HG02852 (cell line): ENCODE data around the gene ECSIT.
"Not testable (repeated sequence)": the region's sequence is repeated elsewhere in the genome, so short reads cannot be mapped to it uniquely, and the experiment has no call there.

ENCODE experiments used
- ATAC-seq: cut with Tn5 transposase; IDR thresholded peaks from one replicate; pipeline ENCODE4 v1.9.1; 2021; ENCODE audit warnings: mild to moderate bottlenecking, moderate library complexity; ENCODE audit not compliant: unreplicated experiment

ECSIT gene, protein sequence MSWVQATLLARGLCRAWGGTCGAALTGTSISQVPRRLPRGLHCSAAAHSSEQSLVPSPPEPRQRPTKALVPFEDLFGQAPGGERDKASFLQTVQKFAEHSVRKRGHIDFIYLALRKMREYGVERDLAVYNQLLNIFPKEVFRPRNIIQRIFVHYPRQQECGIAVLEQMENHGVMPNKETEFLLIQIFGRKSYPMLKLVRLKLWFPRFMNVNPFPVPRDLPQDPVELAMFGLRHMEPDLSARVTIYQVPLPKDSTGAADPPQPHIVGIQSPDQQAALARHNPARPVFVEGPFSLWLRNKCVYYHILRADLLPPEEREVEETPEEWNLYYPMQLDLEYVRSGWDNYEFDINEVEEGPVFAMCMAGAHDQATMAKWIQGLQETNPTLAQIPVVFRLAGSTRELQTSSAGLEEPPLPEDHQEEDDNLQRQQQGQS

DNA sequence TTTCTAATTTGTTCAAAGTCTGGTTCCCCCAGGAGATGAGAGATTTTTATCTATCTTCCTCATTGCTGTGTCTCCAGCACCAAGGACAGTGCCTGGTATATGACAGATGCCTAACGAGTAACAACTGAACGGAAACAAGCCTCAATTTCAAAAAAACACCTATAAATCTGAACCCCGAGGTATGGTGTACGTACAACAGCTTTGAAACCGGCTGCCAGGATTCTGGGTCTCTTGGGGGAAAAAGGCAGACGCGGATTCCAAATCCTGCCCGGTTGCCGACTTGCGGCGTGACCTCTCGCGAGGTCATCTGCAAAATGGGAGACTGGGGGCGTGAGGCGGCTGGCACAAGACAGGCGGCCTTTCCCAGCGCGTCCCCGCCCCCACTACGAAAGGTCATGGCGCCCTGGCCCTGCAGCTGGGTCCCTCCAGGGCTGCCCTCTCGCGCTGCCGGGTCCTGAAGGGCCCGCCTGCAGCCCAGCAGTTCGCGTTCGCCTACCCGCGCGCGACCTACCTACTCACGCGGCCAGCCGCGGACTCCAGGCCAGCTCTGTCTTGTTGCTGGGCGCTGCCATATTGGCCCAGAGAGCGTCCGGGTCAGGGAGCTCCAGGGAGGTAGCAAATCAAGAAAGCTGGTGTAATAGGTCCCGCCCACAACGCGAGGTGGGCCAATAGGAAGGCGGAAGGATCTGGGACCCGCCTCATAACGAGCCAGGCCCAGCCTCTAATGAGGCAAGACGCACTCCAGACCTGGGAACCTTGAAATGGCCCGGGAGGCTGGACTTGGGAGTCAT, at the start of gene ECSIT:
ECSIT (minus strand) TSS at position 584 of the 791 bp plus-strand sequence. CDS start 9,964 bp downstream, outside the sequence.
- peak; percentile 96 for ATAC-seq

DNA sequence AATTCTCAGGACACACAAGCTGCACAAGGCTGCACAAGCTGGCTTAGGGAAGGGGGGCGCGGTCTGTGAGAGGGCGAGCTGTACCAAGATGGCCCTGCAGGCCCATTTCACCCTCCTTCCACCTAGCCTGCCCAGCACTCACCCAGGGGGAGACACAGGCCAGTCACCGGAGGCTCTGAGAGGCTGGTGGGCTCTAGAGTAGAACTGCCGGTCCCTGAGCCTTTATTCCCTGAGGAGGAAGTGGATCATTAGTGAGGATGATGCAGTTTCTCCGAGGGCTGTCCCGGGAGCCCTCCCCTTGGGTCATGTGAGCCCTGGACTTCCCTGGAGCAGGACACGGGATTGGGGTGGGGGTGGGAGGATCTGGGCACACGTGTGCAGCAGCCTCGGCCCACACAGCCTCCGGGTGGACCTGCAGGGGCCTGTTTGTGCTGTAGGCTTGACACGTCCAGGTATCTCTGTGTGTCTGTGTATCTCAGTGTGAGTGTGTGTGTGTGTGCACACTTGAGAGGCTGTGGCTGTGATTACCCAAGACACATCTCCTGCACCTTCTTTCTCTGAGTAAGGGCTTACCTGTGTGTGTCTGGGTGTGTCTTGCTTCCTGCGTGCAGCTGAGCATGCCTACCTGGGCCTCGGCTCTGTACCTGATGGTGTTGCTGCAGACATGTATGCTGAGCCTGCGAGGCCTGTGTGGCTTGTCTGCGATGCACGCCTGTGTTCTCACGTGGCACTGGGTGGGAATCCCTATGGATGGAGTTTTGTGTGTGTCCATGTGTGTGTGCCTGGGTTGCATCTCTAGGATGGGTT, 48.7 kb upstream of the ECSIT start, which contains the start of gene ACP5:
ACP5 (minus strand) TSS at position 195 of the 807 bp plus-strand sequence. CDS start 328 bp downstream, outside the sequence.
- ATAC-seq = no peak

DNA sequence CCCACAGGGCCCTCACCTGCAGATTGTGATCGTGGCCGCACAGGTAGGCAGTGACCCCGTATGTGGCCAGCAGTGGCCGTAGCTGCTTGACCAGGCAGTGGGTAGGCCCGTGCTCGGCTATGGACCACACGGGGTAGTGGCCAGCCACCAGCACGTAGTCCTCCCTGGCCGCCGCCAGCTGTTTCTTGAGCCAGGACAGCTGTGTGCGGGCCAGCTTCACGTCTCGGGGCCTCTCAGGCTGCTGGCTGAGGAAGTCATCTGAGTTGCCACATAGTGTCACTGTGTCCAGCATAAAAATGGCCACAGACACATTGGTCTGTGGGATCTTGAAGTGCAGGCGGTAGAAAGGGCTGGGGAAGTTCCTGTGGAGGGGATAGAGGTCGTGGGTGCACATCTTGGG, 47.3 kb upstream of the ECSIT start:
- no peak for ATAC-seq

DNA sequence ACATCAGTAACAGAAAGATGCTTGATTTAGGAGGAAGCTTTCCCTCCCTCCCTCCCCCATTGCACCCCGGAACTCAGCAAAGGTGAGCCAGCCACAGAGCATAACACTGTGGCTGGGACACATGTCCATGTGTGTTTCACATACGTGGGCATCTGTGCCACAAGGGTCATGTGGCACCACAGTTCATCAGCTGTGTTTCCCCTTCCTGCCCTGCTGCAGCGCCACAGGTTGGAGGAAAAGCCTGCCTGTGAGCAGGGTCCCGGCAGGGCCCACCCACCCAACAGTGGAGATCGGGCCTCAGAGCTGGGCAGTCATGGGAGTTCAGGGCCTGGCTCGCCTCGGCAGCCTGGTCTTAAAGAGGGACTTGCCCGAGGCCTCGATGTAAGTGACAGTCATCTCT, 45.8 kb upstream of the ECSIT start:
- no peak for ATAC-seq

DNA sequence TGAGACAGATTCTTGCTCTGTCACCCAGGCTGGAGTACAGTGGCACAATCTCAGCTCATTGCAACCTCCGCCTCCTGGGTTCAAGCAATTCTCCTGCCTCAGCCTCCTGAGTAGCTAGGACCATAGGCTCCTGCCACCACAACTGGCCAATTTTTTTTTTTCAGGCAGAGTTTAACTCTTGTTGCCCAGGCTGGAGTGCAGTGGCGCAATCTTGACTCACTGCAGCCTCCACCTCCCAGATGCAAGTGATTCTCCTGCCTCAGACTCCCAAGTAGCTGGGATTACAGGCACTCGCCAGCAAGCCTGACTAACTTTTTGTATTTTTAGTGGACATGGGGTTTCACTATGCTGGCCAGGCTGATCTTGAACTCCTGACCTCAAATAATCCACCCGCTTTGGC, 44.8 kb upstream of the ECSIT start:
- ATAC-seq = not testable (repeated sequence)

DNA sequence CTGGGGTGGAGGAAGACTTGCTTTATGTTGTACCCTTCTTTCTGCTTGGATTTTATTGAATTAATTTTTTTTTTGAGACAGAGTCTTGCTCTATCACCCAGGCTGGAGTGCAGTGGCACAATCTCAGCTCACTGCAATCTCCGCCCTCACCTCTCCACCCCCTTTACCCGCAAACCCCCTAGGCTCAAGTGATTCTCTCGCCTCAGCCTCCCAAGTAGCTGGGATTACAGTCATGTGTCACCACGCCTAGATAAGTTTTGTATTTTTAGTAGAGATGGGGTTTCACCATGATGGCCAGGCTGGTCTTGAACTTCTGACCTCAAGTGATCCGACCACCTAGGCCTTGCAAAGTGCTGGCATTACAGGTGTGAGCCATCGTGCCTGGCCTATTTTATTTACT, 44.4 kb upstream of the ECSIT start:
- not testable (repeated sequence) for ATAC-seq

DNA sequence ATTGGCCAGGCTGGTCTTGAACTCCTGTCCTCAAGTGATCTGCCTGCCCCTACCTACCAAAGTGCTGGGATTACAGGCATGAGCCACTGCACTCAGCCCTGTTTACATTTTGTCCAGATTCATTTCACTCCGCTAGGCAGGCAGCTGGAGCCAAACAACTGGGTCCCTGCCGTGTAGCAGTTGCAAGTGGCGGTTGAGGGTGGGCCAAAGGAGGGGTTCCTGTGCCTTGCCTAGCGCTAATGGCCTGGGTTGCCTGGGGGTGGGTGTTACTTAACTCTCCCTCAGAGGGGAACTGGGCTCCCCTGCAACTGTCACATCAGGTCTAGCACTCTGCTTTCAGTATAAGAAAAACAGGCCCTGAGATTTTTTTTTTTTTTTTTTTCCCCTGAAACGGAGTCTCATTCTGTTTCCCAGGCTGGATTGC, 41.1 kb upstream of the ECSIT start:
- no peak for ATAC-seq

DNA sequence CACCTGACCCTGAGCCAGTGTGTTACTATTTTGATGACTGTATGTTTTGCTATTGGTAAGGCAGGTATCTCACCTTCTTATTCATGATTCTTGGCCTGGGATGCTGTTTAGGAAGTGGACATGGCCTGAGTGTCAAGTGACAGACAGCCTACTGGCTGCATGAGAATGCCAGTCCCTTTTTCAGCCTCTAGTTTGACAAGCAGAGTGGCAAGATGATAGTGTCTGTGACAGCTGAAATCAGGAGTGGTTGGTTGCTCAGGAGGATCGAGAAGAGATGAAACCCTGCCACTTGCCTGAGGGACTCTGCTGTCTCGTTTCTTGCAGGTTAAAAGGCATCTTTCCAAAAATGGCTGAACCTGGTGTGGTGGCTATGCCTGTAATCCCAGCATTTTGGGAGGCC, 37.2 kb upstream of the ECSIT start:
- no peak for ATAC-seq

DNA sequence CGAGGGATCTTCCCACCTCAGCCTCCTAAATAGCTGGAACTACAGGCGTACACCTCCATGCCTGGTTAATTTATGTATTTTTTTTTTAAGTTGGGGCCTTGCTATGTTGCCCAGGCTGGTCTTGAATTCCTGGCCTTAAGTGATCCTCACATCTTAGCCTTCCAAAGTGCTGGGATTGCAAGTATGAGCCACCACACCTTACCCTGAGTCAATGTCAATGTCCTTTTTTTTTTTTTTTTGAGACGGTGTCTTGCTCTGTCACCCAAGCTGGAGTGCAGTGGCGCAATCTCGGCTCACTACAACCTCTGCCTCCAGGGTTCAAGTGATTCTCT, 36.7 kb upstream of the ECSIT start:
- ATAC-seq = not testable (repeated sequence)

DNA sequence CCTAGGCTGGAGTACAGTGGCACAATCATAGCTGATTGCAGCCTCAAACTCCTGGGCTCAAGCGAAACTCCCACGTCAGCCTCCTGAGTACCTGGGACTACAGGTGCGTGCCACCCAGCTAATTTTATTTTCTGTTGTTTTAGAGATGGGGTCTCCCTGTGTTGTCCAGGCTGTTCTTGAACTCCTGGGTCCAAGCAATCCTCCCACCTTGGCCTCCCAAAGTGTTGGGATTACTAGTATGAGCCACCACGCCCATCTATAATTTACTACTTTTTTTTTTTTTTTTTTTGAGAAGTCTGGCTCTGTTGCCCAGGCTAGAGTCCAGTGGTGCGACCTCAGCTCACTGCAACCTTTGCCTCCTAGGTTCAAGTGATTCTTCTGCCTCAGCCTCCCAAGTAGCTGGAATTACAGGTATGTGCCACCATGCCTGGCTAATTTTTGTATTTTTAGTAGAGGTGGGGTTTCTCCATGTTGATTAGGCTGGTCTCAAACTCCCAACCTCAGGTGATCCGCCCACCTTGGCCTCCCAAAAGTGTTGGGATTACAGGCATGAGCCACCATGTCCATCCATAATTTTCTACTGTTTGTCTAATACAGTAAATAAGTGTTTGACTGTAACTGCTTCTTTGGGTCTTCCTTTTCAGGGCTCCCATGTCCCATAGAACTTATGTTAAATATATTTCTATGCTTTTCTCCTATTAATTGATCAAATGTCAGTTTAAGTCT, 35.3 kb upstream of the ECSIT start:
- not testable (repeated sequence) for ATAC-seq

DNA sequence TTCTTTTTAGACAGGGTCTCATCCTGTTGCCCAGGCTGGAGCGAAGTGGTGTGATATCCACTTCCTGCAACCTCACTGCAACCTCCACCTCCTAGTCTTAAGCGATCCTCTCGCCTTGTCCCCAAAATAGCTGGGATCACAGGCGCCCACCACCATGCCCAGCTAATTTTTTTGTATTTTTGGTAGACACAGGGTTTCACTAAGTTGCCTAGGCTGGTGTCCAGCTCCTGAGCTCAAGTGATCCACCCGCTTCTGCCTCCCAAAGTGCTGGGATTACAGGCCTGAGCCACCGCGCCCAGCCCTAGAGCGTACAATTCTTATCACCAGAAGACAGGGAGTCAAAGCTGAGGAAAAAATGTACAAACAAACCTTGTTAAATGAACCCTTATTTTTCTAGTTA, 34.6 kb upstream of the ECSIT start:
- no peak for ATAC-seq

DNA sequence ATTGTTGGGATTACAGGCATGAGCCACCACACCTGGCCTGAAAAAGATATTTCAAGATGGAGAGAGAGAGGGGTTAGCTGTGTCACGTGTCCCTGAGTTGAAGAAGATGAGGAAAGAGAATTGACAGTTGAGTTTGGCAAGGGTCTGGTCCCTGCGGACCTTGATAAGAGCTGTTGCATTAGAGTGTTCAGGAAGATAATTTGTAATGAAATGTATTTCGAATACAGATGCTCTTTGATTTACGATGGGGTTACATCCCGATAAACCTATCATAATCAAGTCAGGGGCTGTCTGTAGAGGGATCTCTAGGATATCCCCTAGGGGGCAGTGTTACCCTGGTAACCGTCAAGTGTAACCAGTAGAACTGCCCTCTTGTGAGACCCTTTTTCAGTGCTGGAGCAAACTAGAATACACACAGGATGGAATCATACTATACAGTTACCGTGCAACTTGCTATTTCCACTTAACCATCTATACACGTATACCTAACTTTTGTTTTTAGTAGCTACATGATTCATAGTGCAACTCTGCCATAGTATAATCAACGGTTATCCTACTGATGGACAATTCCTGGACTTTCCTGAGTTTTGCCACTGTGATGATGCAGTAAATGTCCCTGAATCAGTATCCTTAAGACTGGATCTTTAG, 31.6 kb upstream of the ECSIT start:
- no peak for ATAC-seq

DNA sequence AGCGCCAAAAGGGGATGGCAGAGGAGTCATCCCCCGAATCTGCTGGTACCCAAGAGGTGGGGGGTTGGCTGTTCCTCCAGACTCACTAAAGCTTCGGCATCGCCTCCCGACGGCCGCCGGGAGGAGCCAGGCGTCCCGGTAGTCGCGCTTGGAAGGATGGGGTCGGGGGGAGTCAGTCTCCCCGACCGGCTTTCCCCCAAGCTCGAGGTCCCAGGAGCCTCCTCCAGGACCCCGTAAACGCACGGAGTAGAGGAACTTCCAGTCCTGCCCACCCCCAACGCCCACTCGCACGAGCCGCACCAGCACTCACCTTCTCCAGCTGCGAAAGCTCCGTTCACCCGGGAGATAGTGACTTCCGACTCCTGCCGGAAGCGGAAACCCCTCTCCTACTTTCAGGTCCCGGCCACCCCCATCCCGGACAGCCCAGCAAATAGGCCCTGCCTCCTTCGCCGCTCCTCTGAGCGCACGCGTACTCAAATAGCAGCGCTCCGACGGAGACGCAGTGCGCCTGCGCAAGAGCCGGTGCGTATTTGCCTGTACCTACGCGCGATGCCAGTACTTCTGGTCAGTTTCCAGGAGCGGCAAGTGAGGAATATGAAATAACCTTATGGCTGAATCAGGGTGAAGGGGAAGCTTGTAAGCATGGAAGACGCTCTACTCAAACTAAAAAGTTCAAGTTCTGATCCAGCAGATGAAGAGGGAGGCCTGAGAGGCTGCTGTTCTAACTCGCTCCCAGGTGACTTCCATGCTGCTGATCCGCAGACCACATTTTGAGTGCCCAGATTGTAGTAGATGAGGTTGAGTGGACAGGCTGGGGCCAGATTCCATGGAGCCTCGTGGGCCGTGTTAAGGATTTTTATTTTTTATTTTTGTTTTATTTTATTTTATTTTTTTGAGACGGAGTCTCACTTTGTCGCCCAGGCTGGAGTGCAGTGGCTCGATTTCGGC, 30.2 kb upstream of the ECSIT start, which contains the start of gene ELOF1:
ELOF1 (minus strand) TSS at position 350 of the 948 bp plus-strand sequence. CDS start 4,883 bp downstream, outside the sequence.
- ATAC-seq = peak; percentile 84

DNA sequence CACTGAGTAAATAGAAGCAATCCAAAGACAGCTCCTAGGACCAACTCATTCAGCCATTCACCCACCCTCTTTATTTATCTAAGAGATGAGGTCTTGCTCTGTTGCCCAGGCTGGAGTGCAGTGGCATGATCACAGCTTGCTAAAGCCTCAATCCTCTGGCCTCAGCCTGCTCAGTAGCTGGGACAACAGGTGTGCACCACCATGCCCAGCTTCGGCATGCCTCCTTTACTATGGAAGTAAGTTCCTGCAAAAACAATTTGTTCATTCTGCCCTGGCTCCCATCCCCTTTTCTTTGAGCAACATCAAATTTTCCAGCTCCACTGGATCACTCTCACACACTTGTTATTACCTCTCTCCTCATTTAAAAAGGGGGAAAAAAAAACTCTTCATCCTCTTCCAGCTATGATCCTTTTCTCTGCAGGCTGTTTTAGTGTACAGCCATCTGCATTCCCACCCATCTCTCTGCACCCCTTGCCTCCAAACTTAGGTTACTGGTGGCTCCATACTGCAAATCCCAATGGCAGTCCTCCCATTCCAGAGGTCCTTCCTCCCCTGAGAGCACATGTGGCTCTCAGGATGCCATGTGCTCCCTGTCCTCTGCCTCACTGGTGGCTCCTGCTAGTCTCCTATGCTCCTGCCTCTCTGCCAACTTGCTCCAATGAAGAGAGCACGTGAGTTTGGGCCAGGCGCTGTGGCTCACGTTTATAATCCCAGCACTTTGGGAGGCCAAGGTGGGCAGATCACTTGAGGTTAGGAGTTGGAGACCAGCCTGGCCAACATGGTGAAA, 27.9 kb upstream of the ECSIT start:
- no peak for ATAC-seq

DNA sequence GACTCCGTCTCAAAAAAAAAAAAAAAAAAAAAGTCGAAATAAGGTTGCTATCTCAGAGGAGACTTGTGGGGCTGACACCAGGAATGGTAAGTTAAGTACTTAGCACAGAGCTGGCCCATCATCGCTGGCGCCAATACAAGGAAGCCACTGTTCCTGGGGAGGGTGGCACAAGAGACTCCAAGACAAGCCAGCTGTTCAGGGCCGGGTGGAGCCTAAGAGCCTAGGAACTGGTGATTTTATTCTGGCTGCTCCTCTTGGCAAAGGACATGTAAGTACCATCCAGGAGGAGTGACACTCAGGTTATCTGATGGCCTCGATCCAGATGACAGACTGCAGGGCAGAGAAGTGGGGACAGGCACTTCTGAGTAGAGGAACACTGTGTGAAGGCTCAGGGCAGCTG, 26.3 kb upstream of the ECSIT start:
- no peak for ATAC-seq

DNA sequence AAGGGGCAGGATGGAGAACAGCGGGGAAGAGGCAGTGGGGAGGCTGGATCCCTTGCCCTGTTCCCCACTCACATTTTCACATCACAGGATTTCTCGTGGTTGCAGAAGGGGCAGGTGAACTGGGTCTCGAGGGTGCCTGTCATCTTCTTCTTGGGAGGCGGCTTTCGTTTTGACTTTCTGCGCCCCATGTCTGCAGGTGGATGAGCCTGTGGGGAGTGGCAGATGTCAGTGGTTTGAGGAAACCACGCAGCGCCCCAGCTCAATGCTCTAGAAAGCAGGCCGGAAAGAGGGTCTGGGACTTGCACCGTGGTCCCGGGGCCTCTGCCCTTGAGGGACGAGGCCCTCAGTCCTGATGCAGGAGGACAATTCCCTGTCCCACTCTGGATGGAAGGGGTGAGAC, 25.2 kb upstream of the ECSIT start:
- ATAC-seq = no peak

DNA sequence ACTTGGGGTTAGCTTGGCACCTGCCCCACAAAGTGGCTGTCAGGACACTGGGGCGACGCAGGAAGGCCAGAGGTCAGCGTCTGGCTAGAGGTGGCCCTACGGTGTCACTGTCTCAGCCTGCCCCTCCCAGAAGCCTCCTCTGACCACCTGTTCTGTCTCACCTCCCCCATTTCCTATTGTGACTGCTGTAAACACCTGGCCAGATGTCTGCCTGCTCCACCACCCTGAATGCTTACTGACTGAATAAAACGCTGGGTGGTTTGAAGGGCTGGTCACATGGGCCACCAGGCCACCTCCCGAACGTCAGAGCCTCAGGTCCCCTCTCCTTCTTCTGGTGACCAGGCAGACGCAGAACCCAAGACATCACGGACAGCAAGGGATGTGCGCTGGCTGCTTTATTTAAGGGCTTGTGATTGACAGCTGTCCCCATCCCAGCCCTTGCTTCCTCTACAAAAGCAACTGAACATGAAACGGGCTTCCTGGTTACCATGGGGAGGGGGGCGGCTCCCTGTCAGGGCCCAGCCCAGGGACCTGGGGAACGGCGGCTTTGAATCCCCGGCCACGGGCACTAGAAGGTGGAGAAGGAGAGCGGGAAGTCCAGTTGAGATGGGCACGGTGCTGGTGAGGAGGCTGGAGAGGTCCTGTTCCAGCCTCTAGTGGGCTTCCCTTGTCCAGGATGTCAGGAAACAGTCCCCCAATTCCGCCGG, 23.9 kb upstream of the ECSIT start:
- ATAC-seq = no peak
